Right atrium auricular region (tissue), 2 donors: ENCODE measurements around the gene LHFPL2. TPM values are rescaled to one million over a fixed set of nuclear protein-coding genes. Genes with fewer than 3 reads are reported as not detected.

Source experiments
- DNase-seq: peaks from one replicate; pipeline ENCODE4 v3.0.0-alpha.2; 2019; ENCODE audit warnings: low spot score
- H3K27ac ChIP-seq, 2 donors: fragments of 200-600 bp; sonication (generic); 1 replicate in 1 of 2; 2 replicates in 1 of 2; pipeline ENCODE4 v1.5.1; 2016 to 2019
- H3K27me3 ChIP-seq, 2 donors: fragments of 200-600 bp; sonication (generic); one replicate each; pipeline versions ENCODE4 v1.5.1 to v1.6.0; 2017 to 2019
- H3K36me3 ChIP-seq: fragments of 200-600 bp; sonication (generic); one replicate; pipeline ENCODE4 v1.5.1; 2016
- H3K4me1 ChIP-seq, 2 donors: fragments of 200-600 bp; sonication (generic); one replicate each; pipeline versions ENCODE4 v1.5.1 to v1.6.0; 2017 to 2019
- H3K4me3 ChIP-seq, 2 donors: fragments of 200-600 bp; sonication (generic); 1 replicate in 1 of 2; 2 replicates in 1 of 2; pipeline ENCODE4 v1.5.1; 2017 to 2019; ENCODE audit warnings: mild to moderate bottlenecking in 1 of 2, moderate library complexity in 1 of 2
- H3K9me3 ChIP-seq, 2 donors: fragments of 200-600 bp; sonication (generic); one replicate each; pipeline ENCODE4 v1.5.1; 2019
- total RNA-seq, 2 donors: library from RNA; depleted of rRNA; stranded (reverse); fragments of >200 nt; gene quantifications; one replicate each; pipeline ENCODE4 v1.1.0, GENCODE V29; 2016
- TF ChIP-seq, protein P1 (sequence below), 2 donors: fragments of 200-600 bp; sonication (generic); IDR thresholded peaks; one replicate each; pipeline ENCODE4 v1.5.1; 2019; ENCODE audit warnings: antibody characterized with exemption in 2 of 2

LHFPL2 gene
- total RNA-seq, 2 donors from 2014 or later, result 9.9 to 15.9 TPM

DNA sequence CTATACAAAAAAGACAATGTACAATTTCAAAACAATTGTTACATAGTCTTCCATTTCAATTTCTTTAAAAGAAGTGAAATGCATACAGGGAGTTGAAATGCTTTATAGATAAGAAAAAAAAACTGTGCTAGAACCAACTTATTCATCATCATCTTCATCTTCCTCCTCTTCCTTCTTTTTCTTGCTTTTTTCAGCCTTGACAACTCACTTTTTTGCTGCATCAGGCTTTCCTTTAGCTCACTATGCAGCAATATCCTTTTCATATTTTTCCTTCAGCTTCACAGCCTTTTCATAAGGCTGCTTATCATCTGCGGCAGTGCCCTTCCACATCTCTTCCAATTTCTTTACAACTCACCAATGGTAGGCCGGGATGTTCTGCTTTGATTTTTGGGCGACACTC, 4.4 kb downstream of the LHFPL2 start:
- no peak for DNase-seq
- peaks cover 0 to 41% of the 10 kb centered on the region in 2 donors for H3K4me1 ChIP-seq

DNA sequence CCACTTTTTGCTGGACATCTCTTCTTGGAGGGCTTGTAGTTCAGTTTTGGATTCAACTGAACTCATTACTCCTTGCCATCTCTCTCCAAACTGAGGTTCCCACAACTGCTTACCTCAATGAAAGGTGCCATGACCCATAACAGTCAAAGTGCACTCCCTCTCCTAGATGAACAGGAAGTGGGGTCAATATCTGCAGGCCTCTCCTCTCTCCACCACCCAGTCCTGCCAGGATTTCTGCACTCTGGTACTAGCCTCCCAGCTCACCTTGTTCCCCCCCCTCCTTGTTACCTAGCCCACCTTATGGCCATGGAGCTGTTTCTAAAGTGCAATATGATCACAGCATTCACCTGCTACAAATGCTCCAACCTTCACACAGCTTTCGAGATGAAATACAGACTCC, 5.9 kb downstream of the LHFPL2 start:
- H3K27me3 ChIP-seq, result no peaks in the 10 kb centered on the region

More for the DNA sequence above, 4.4 kb downstream of the LHFPL2 start:
- Histone ChIP-seq H3K36me3 (no peaks in the 10 kb centered on the region), H3K4me3 (no peak overlapping the region), H3K27me3 (no peaks in the 10 kb centered on the region), H3K9me3 (no peaks in the 10 kb centered on the region), H3K27ac (no peak overlapping the region)
- TF ChIP-seq, protein P1, sequence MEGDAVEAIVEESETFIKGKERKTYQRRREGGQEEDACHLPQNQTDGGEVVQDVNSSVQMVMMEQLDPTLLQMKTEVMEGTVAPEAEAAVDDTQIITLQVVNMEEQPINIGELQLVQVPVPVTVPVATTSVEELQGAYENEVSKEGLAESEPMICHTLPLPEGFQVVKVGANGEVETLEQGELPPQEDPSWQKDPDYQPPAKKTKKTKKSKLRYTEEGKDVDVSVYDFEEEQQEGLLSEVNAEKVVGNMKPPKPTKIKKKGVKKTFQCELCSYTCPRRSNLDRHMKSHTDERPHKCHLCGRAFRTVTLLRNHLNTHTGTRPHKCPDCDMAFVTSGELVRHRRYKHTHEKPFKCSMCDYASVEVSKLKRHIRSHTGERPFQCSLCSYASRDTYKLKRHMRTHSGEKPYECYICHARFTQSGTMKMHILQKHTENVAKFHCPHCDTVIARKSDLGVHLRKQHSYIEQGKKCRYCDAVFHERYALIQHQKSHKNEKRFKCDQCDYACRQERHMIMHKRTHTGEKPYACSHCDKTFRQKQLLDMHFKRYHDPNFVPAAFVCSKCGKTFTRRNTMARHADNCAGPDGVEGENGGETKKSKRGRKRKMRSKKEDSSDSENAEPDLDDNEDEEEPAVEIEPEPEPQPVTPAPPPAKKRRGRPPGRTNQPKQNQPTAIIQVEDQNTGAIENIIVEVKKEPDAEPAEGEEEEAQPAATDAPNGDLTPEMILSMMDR (IDR thresholded peaks at IDR 0.05), result no peak

DNA sequence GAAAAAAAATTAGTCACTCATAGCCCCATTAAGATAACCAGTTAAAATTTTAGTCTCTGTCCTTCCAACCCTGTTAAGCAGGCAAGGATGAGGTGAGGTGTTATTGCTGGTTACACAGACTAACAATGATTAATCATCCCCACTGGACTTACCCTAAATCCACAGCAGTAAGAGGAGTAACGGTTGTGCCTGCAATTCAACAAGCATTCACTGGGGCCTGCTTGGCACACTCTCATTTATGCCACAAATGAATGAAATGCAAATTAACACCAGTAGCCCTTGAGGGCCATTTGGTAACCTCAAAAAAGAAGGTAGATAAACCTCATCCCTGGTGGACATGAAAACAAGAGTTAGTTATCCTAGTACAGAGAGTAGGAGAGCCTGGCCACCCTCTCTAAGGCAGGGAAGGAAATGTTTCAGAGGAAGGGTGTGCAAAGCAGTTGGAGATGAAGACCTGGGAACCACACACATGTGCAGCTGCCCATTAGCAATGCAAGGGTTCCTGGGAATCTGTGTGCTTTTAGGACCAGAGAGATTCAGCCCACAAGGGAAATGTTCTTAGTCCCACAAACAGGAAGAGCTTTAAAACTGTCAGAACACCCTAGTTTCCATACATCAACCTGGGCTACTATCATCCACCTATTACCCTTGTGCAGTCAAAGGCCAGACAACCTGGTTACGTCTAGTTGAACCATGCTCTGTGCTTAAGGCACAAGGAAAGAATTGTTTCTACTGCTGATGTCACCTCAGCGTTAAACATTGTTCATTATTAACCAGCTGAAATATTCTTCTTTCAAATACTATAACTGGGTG, 7.7 kb downstream of the LHFPL2 start:
- Histone ChIP-seq H3K27ac (no peak overlapping the region), H3K4me3 (no peak overlapping the region), H3K4me1 (peaks cover 0 to 58% of the 10 kb centered on the region in 2 donors), H3K36me3 (no peaks in the 10 kb centered on the region), H3K27me3 (no peaks in the 10 kb centered on the region), H3K9me3 (no peaks in the 10 kb centered on the region)
- TF ChIP-seq, protein P1 (IDR thresholded peaks at IDR 0.05), result no peak
- no peak for DNase-seq

More for the DNA sequence above, 5.9 kb downstream of the LHFPL2 start:
- Histone ChIP-seq H3K27ac (no peak overlapping the region), H3K4me3 (no peak overlapping the region), H3K4me1 (peaks cover 0 to 51% of the 10 kb centered on the region in 2 donors), H3K9me3 (no peaks in the 10 kb centered on the region), H3K36me3 (no peaks in the 10 kb centered on the region)
- TF ChIP-seq, protein P1 (IDR thresholded peaks at IDR 0.05), result no peak
- DNase-seq, result no peak

DNA sequence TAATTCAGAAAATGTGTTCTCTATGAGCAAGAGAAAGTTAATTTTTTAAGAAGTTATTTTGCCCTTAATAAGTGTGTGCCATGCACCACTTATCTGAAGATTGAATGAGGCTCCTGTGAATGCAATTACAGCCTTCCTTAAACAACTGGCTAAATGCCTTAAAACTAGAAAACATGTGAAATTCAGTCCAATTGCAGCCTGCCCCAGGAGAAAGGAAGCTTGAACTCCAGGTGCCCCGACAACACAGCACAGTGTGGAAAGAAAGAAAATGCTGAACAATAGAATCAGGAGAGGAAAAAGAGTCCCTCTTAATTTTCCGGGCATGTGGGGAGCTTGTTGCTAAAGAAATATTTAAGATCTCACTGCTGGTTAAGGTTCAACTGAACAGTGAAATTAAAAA, 8.8 kb downstream of the LHFPL2 start:
- Histone ChIP-seq H3K27me3 (no peaks in the 10 kb centered on the region), H3K4me3 (no peak overlapping the region), H3K9me3 (no peaks in the 10 kb centered on the region), H3K4me1 (peaks cover 0 to 59% of the 10 kb centered on the region in 2 donors), H3K36me3 (no peaks in the 10 kb centered on the region), H3K27ac (no peak overlapping the region)
- DNase-seq, result no peak
- TF ChIP-seq, protein P1 (IDR thresholded peaks at IDR 0.05), result no peak

DNA sequence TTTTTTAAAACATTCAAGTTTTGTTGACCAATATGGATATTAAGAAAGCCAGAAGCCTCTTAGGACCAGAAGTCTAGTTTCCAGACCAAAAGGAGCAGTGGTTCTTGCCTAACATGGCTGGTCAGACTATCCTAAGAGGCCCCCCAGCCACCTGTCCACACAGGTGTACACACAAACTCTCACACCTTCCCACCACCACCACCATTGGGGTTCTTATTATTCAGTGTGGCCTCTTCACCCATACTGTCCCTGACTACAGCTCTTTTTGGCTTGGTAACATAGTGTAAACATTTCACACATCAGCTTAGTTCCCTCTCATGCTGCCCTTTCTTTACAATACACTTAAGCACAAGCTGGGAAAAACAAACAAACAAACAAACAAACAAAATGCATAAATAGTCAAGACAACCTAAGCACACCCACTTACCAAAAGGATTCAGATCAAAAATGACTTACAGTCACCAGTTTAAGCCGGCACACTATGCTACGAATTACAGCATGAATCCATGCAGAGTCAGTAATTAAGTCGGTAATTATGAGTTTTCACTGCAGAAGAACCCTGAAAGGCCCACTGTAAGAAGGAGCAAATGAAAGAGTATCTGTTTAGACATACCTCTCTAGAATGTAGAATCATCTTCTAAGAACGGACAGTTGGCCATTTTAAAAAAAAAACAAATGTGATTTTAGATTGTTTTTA, 9.5 kb downstream of the LHFPL2 start:
- Histone ChIP-seq H3K9me3 (no peaks in the 10 kb centered on the region), H3K36me3 (no peaks in the 10 kb centered on the region), H3K27me3 (no peaks in the 10 kb centered on the region), H3K4me3 (no peak overlapping the region), H3K27ac (peak overlapping the region; percentile 27 to 42), H3K4me1 (peaks cover 0 to 65% of the 10 kb centered on the region in 2 donors)
- no peak for DNase-seq
- TF ChIP-seq, protein P1 (IDR thresholded peaks at IDR 0.05), result no peak
